Peyer's patch (tissue), 4 donors: Measurements from ENCODE around the gene CISH.

Source experiments
- CTCF ChIP-seq, 6 experiments: fragments of 450-650 bp in 4 of 6; fragments of 200-600 bp in 2 of 6; sonication (generic) in 1 of 6; IDR thresholded peaks; one replicate each; pipeline ENCODE4 v1.5.1; 2017 to 2019; ENCODE audit warnings: antibody characterized with exemption in 6 of 6, mild to moderate bottlenecking in 3 of 6, moderate library complexity in 1 of 6
- POLR2A ChIP-seq, 2 donors: fragments of 450-650 bp; IDR thresholded peaks; one replicate each; pipeline ENCODE4 v1.5.1; 2017; ENCODE audit warnings: antibody characterized with exemption in 2 of 2, mild to moderate bottlenecking in 2 of 2, moderate library complexity in 2 of 2

GRCh38 chr3:50587806-50588758, 23.5 kb downstream of the CISH start:
- TF ChIP-seq CTCF (IDR thresholded peaks at IDR 0.05) (no peak), POLR2A (IDR thresholded peaks at IDR 0.05) (no peak)
